PC-9 (cell line): ENCODE measurements around the gene CHD8.

Source experiments
- CTCF ChIP-seq: fragments of 200-600 bp; sonication (generic); conservative IDR thresholded peaks from 2 replicates; pipeline ENCODE4 v1.6.1; 2017; ENCODE audit warnings: mixed run types, antibody characterized with exemption, mild to moderate bottlenecking, moderate library complexity
- EZH2 ChIP-seq: fragments of 200-600 bp; sonication (generic); IDR thresholded peaks from 2 replicates; pipeline ENCODE4 v1.8.0; 2017; ENCODE audit warnings: antibody characterized with exemption, low read depth

DNA sequence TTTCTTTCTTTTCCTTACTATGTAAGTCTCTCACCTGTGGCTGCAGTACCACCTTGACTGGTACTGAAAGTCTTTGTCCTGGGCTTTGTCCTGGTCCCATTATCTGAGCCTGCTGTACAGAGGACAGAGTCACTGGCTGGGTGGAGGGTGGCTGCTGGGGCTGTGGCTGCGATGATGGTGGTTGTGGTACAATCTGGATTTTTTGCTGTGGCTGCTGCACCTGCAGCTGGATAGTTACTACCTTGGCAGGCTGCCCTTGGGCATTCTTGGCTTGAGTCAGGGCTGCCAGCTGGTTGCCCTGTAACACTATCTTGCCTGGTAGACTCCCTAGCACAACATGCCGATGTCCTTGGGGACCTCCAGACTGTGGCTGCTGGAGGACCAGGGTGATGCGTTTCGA, 27.0 kb downstream of the CHD8 start:
- no peak for TF ChIP-seq CTCF
- no peak for TF ChIP-seq EZH2
